ENCODE measurements around the gene TNFRSF13B. TPM values are rescaled to one million over a fixed set of nuclear protein-coding genes. Genes with fewer than 3 reads are reported as not detected.
A peak's percentile ranks its signal among the peaks of the same experiment; 100 is the strongest.

Gene TNFRSF13B
- total and polyA plus RNA-seq, 10 of the 15 experiments (the other 5 are each of a cell fraction or from before 2014, with no cell fraction given): 15.5 to 231 (median 119) TPM

DNA sequence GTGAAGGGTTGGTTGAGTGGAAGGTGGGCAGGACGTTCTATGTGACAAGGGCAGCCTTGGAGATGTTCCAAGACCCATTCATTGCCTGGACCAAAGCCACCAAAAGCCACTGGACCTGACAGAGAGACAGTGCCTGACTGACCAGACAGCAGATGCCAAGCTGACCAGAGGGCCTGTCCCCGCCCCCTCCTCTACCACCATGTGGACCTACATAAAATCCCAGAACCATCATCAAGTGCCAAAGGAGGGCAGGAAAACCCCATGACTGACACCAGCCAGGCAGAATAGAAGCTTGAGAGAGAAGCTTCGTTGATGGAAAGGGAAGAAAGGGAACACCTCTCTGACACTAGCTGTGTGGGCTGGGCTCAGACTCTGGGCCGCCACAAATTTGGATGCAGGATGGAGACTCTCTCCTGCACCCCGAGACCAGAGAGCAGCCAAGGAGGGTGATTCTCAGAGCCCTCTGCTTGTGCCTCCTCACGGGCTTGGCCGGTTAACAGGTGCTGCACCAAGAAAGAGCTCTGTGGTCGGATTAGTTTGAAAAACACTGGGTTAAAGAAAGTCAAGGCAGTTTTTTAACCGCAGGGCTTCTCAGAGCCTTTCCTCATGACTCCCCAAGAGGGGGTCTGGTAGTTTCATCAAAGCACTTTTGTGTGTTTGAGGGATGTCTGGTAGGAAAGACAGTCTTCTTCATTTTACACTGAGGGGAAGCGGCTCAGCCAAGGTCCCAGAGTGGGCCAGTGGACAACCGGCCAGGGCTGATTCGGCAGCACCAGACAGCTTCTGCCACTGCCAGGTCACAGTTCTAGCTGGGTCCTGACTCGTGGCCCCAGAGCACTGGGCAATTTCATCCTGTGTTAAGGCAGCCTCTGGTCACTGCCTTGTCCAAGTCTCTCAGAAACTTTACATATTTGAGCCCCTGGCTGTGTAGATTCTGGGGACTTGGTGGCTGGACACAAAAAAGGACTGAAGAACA, 1.7 kb downstream of the TNFRSF13B start (continued):
- TF ChIP-seq, protein P1, sequence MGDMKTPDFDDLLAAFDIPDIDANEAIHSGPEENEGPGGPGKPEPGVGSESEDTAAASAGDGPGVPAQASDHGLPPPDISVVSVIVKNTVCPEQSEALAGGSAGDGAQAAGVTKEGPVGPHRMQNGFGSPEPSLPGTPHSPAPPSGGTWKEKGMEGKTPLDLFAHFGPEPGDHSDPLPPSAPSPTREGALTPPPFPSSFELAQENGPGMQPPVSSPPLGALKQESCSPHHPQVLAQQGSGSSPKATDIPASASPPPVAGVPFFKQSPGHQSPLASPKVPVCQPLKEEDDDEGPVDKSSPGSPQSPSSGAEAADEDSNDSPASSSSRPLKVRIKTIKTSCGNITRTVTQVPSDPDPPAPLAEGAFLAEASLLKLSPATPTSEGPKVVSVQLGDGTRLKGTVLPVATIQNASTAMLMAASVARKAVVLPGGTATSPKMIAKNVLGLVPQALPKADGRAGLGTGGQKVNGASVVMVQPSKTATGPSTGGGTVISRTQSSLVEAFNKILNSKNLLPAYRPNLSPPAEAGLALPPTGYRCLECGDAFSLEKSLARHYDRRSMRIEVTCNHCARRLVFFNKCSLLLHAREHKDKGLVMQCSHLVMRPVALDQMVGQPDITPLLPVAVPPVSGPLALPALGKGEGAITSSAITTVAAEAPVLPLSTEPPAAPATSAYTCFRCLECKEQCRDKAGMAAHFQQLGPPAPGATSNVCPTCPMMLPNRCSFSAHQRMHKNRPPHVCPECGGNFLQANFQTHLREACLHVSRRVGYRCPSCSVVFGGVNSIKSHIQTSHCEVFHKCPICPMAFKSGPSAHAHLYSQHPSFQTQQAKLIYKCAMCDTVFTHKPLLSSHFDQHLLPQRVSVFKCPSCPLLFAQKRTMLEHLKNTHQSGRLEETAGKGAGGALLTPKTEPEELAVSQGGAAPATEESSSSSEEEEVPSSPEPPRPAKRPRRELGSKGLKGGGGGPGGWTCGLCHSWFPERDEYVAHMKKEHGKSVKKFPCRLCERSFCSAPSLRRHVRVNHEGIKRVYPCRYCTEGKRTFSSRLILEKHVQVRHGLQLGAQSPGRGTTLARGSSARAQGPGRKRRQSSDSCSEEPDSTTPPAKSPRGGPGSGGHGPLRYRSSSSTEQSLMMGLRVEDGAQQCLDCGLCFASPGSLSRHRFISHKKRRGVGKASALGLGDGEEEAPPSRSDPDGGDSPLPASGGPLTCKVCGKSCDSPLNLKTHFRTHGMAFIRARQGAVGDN (IDR thresholded peaks at IDR 0.05): peak; percentile 51
- TF ChIP-seq, protein P2, sequence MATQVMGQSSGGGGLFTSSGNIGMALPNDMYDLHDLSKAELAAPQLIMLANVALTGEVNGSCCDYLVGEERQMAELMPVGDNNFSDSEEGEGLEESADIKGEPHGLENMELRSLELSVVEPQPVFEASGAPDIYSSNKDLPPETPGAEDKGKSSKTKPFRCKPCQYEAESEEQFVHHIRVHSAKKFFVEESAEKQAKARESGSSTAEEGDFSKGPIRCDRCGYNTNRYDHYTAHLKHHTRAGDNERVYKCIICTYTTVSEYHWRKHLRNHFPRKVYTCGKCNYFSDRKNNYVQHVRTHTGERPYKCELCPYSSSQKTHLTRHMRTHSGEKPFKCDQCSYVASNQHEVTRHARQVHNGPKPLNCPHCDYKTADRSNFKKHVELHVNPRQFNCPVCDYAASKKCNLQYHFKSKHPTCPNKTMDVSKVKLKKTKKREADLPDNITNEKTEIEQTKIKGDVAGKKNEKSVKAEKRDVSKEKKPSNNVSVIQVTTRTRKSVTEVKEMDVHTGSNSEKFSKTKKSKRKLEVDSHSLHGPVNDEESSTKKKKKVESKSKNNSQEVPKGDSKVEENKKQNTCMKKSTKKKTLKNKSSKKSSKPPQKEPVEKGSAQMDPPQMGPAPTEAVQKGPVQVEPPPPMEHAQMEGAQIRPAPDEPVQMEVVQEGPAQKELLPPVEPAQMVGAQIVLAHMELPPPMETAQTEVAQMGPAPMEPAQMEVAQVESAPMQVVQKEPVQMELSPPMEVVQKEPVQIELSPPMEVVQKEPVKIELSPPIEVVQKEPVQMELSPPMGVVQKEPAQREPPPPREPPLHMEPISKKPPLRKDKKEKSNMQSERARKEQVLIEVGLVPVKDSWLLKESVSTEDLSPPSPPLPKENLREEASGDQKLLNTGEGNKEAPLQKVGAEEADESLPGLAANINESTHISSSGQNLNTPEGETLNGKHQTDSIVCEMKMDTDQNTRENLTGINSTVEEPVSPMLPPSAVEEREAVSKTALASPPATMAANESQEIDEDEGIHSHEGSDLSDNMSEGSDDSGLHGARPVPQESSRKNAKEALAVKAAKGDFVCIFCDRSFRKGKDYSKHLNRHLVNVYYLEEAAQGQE (IDR thresholded peaks at IDR 0.05; ENCODE audit: low read depth, low read length): no peak
- TF ChIP-seq ESRRA (IDR thresholded peaks at IDR 0.05; ENCODE audit: low read length): no peak
- 0 out of 2 replicates have a peak, but pooled peaks have one; percentile 31 for TF ChIP-seq CBX5 (IDR thresholded peaks at IDR 0.05; ENCODE audit: low read depth)
- peak; percentile 46; the same call in 2 of the 3 replicates for TF ChIP-seq POU2F2 (IDR thresholded peaks at IDR 0.05; ENCODE audit: borderline replicate concordance, low read depth, low read length)
- TF ChIP-seq TCF7 (IDR thresholded peaks at IDR 0.05; ENCODE audit: borderline replicate concordance): no peak
- TF ChIP-seq EED (IDR thresholded peaks at IDR 0.05; ENCODE audit: low read depth): peak; percentile 66; the same call in 1 of the 2 replicates
- no peak for TF ChIP-seq HDAC6 (IDR thresholded peaks at IDR 0.05; ENCODE audit: unreplicated experiment)
- no peak; the same call in 1 of the 2 replicates for TF ChIP-seq RCOR1 (conservative IDR thresholded peaks at IDR 0.05; ENCODE audit: low read depth, low read length)
- TF ChIP-seq, protein P3, sequence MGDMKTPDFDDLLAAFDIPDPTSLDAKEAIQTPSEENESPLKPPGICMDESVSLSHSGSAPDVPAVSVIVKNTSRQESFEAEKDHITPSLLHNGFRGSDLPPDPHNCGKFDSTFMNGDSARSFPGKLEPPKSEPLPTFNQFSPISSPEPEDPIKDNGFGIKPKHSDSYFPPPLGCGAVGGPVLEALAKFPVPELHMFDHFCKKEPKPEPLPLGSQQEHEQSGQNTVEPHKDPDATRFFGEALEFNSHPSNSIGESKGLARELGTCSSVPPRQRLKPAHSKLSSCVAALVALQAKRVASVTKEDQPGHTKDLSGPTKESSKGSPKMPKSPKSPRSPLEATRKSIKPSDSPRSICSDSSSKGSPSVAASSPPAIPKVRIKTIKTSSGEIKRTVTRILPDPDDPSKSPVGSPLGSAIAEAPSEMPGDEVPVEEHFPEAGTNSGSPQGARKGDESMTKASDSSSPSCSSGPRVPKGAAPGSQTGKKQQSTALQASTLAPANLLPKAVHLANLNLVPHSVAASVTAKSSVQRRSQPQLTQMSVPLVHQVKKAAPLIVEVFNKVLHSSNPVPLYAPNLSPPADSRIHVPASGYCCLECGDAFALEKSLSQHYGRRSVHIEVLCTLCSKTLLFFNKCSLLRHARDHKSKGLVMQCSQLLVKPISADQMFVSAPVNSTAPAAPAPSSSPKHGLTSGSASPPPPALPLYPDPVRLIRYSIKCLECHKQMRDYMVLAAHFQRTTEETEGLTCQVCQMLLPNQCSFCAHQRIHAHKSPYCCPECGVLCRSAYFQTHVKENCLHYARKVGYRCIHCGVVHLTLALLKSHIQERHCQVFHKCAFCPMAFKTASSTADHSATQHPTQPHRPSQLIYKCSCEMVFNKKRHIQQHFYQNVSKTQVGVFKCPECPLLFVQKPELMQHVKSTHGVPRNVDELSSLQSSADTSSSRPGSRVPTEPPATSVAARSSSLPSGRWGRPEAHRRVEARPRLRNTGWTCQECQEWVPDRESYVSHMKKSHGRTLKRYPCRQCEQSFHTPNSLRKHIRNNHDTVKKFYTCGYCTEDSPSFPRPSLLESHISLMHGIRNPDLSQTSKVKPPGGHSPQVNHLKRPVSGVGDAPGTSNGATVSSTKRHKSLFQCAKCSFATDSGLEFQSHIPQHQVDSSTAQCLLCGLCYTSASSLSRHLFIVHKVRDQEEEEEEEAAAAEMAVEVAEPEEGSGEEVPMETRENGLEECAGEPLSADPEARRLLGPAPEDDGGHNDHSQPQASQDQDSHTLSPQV (IDR thresholded peaks at IDR 0.05): no peak
- no peak for TF ChIP-seq BMI1 (IDR thresholded peaks at IDR 0.05; ENCODE audit: borderline replicate concordance)
- no peak for TF ChIP-seq E2F4 (IDR thresholded peaks at IDR 0.05; ENCODE audit: low read depth, low read length)
- TF ChIP-seq STAT3 (IDR thresholded peaks at IDR 0.05; ENCODE audit: low read depth, low read length): no peak
- TF ChIP-seq, protein P4, sequence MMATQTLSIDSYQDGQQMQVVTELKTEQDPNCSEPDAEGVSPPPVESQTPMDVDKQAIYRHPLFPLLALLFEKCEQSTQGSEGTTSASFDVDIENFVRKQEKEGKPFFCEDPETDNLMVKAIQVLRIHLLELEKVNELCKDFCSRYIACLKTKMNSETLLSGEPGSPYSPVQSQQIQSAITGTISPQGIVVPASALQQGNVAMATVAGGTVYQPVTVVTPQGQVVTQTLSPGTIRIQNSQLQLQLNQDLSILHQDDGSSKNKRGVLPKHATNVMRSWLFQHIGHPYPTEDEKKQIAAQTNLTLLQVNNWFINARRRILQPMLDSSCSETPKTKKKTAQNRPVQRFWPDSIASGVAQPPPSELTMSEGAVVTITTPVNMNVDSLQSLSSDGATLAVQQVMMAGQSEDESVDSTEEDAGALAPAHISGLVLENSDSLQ (IDR thresholded peaks at IDR 0.05): peak; percentile 82
